ENCODE results near the gene ZBTB11. TPM values are rescaled to one million over a fixed set of nuclear protein-coding genes. Genes with fewer than 3 reads are reported as not detected.
A peak's percentile ranks its signal among the peaks of the same experiment; 100 is the strongest.
"Not testable (repeated sequence)": the region's sequence is repeated elsewhere in the genome, so short reads cannot be mapped to it uniquely, and the experiment has no call there.

The ZBTB11 gene
- total RNA-seq, 6 experiments from 2014 or later: 13.0 to 16.3 (median 15.5) TPM

DNA sequence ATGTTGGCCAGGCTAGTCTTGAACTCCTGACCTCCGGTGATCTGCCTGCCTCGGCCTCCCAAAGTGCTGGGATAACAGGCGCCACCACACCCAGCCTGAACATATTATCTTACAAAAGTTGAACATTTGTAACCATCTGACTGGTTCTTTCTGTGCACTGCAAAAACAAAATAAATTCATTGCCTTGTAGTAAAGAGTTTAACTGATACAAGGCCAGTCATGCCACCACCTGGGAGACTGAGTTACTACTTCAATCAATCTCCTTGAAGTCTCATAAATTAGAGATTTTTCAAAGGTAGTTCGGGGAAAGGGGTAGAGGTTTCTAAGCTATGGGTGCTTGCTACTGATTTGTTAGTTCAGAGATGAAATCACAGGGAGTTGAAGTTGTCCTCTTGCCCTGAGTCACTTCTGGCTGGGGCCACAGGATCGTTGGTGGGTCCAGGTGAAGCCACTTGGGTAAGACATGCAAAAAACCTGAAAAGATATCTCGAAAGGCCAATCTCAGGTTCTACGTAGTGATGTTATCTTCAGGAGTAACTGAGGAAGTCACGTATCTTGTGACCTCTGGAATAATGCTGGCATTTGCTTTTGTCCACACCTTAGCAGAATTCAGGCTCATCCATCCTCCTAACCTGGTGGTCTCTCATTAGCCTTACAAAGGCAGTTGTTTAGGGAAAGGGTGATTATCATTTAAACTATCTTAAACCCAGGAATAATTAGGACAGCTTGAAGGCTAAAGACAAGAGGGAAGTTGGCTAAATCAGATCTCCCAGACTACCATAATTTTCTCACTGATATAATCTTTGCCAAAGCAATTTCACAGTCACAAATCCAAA lies 33.7 kb downstream of the ZBTB11 start:
- H3K9me3 Mint-ChIP-seq: no peaks in the 10 kb centered on the region
- TF ChIP-seq, protein P1, sequence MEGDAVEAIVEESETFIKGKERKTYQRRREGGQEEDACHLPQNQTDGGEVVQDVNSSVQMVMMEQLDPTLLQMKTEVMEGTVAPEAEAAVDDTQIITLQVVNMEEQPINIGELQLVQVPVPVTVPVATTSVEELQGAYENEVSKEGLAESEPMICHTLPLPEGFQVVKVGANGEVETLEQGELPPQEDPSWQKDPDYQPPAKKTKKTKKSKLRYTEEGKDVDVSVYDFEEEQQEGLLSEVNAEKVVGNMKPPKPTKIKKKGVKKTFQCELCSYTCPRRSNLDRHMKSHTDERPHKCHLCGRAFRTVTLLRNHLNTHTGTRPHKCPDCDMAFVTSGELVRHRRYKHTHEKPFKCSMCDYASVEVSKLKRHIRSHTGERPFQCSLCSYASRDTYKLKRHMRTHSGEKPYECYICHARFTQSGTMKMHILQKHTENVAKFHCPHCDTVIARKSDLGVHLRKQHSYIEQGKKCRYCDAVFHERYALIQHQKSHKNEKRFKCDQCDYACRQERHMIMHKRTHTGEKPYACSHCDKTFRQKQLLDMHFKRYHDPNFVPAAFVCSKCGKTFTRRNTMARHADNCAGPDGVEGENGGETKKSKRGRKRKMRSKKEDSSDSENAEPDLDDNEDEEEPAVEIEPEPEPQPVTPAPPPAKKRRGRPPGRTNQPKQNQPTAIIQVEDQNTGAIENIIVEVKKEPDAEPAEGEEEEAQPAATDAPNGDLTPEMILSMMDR (IDR thresholded peaks at IDR 0.05): no peak
- no peak for DNase-seq
- peak overlapping the region; percentile 80 for H3K27ac Mint-ChIP-seq
- peaks cover 26% of the 10 kb centered on the region for H3K4me1 Mint-ChIP-seq (ENCODE audit: low read depth)
- no peak overlapping the region for H3K4me3 Mint-ChIP-seq
- H3K36me3 Mint-ChIP-seq (ENCODE audit: low read depth): peaks cover 4% of the 10 kb centered on the region; the same call in 1 of the 2 replicates
- H3K27me3 Mint-ChIP-seq (ENCODE audit: insufficient read depth): peaks cover 12% of the 10 kb centered on the region

DNA sequence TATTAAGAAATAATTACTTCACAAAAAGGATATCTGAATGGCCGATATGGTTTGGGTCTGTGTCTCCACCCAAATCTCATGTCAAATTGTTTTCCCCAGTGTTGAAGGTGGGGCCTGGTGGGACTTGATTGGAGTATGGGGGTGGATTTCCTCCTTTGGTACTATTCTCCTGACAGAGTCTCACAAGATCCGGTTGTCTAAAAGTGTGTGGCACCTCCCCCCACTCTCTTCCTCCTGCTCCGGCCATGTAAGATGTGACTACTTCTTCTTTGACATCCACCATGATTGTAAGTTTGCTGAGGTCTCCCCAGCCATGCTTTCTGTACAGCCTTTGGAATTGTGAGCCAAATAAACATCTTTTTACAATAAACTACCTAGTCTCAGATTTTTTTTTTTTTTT lies 34.5 kb downstream of the ZBTB11 start:
- H3K36me3 Mint-ChIP-seq (ENCODE audit: low read depth): peaks cover 4% of the 10 kb centered on the region; the same call in 1 of the 2 replicates
- no peak for DNase-seq
- no peak overlapping the region for H3K27ac Mint-ChIP-seq
- TF ChIP-seq, protein P1 (IDR thresholded peaks at IDR 0.05): no peak
- peaks cover 14% of the 10 kb centered on the region for H3K27me3 Mint-ChIP-seq (ENCODE audit: insufficient read depth)
- peaks cover 26% of the 10 kb centered on the region for H3K4me1 Mint-ChIP-seq (ENCODE audit: low read depth)
- no peak overlapping the region for H3K4me3 Mint-ChIP-seq
- H3K9me3 Mint-ChIP-seq: no peaks in the 10 kb centered on the region

DNA sequence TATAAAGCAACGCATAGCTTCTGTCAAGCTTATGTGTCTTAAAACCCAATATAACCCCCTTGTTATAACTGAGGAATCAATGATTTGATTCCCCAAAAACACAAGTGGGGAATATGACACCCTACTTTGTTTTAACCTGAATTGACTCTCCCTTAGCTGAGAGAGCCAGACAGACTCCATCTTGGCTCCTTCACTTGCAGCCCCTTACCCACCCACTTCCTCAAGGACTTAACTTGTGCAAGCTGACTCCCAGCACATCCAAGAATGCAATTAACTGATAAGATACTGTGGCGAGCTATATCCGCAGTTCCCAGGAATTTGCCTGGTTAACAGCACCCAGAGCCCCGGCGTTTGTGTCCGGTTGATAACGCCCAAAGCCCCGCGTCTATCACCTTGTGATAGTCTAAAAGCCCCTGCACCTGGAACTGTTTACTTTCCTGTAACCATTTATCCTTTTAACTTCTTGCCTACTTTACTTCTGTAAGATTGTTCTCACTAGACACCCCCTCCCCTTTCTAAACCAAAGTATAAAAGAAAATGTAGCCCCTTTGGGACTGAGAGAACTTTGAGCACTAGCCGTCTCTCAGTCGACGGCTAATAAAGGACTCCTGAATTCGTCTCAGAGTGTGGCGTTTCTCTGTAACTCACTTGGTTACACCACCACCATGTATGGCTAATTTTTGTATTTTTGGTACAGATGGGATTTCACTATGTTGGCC lies 35.4 kb downstream of the ZBTB11 start:
- not testable (repeated sequence) for DNase-seq; H3K9me3 Mint-ChIP-seq; H3K4me3 Mint-ChIP-seq; H3K27ac Mint-ChIP-seq; H3K36me3 Mint-ChIP-seq (ENCODE audit: low read depth)
- H3K27me3 Mint-ChIP-seq (ENCODE audit: insufficient read depth): peaks cover 14% of the 10 kb centered on the region
- H3K4me1 Mint-ChIP-seq (ENCODE audit: low read depth): peaks cover 26% of the 10 kb centered on the region

DNA sequence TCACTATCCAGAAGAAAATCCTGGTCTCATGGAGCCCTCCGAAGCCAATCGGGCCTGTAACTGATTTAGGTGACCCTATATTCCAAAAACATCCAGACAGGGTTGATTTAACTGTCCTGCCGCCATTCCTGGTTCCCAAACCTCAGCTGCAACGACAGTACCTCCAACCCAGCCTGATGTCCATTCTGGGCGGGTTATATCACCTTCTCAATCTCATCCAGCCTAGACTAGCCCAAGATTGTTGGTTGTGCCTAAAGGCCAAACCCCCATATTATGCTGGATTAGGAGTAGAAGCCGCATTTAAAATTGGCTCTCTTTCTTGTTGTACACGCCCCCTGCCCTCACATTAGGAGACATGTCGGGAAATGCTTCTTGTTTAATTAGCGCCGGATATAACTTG lies 36.7 kb downstream of the ZBTB11 start:
- peaks cover 22% of the 10 kb centered on the region for H3K4me1 Mint-ChIP-seq (ENCODE audit: low read depth)
- H3K9me3 Mint-ChIP-seq: no peaks in the 10 kb centered on the region
- TF ChIP-seq, protein P1 (IDR thresholded peaks at IDR 0.05): no peak
- DNase-seq: no peak
- no peaks in the 10 kb centered on the region for H3K36me3 Mint-ChIP-seq (ENCODE audit: low read depth)
- no peak overlapping the region for H3K27ac Mint-ChIP-seq
- peaks cover 17% of the 10 kb centered on the region for H3K27me3 Mint-ChIP-seq (ENCODE audit: insufficient read depth)
- no peak overlapping the region for H3K4me3 Mint-ChIP-seq

DNA sequence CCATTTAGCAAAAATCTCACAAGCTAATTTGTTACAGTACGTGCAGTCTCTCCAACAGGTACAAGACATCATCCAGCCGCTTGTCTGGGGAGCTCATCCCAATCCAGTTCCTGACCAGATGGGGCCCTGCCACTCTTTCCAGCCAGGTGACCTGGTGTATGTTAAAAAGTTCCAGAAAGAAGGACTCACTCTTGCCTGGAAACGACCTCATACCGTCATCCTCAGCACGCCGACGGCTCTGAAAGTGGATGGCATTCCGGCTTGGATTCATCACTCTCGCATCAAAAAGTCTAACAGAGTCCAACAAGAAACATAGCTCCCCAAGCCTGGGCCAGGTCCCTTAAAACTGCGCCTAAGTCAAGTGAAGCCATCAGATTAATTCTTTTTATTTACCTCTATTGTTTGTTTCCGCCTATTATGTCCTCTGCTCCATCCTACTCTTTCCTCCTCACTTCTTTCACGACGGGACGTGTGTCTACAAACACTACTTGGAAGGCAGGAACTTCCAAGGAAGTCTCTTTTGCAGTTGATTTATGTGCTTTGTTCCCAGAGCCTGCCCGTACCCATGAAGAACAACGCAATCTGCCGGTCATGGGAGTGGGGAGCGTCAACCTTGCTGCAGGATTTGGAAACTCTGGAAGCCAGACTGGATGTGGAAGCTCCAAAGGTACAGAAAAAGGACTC lies 37.5 kb downstream of the ZBTB11 start:
- TF ChIP-seq, protein P1 (IDR thresholded peaks at IDR 0.05): no peak

More for the DNA sequence above, 37.5 kb downstream of the ZBTB11 start:
- H3K36me3 Mint-ChIP-seq (ENCODE audit: low read depth): no peaks in the 10 kb centered on the region
- no peak overlapping the region for H3K27ac Mint-ChIP-seq
- peaks cover 23% of the 10 kb centered on the region for H3K27me3 Mint-ChIP-seq (ENCODE audit: insufficient read depth)
- H3K9me3 Mint-ChIP-seq: no peaks in the 10 kb centered on the region
- no peak for DNase-seq
- peaks cover 16% of the 10 kb centered on the region for H3K4me1 Mint-ChIP-seq (ENCODE audit: low read depth)
- H3K4me3 Mint-ChIP-seq: no peak overlapping the region
